LNCAP (cell line): ENCODE results near the gene DLG1.

Experiments
- CTCF ChIP-seq: fragments of 450-650 bp; IDR thresholded peaks from 2 replicates; pipeline ENCODE4 v1.5.1; 2017; ENCODE audit warnings: mild to moderate bottlenecking

DLG1 gene

GRCh38 chr3:197312431-197312830 lies 14.0 kb upstream of the DLG1 start:
- TF ChIP-seq CTCF: no peak

- TF ChIP-seq CTCF: no peak
Measured at GRCh38 chr3:197311591-197311990, 13.2 kb upstream of the DLG1 start.

- no peak for TF ChIP-seq CTCF
Measured at GRCh38 chr3:197309528-197310361, 11.3 kb upstream of the DLG1 start.

- TF ChIP-seq CTCF: no peak
Measured at GRCh38 chr3:197308591-197308990, 10.2 kb upstream of the DLG1 start.

- TF ChIP-seq CTCF: no peak
Measured at GRCh38 chr3:197306374-197307086, 8.1 kb upstream of the DLG1 start.

- TF ChIP-seq CTCF: no peak
Measured at GRCh38 chr3:197305854-197306253, 7.4 kb upstream of the DLG1 start.

GRCh38 chr3:197303452-197303851 lies 5.0 kb upstream of the DLG1 start:
- no peak for TF ChIP-seq CTCF
